Retinal pigment epithelial cell (primary cell): ENCODE results near the gene APP.
"Not testable (repeated sequence)": the region's sequence is repeated elsewhere in the genome, so short reads cannot be mapped to it uniquely, and the experiment has no call there.

ENCODE experiments used
- DNase-seq: peaks from one replicate; pipeline ENCODE4 v3.0.0-alpha.2; 2010; ENCODE audit warnings: low read depth
- H3K4me3 ChIP-seq: 2 replicates; pipeline ENCODE4 v1.5.1; 2011; ENCODE audit warnings: mild to moderate bottlenecking, low read length, control low read depth, moderate library complexity
- CTCF ChIP-seq: conservative IDR thresholded peaks from 2 replicates; pipeline ENCODE4 v1.5.1; 2011; ENCODE audit warnings: low read depth, low read length, control low read depth, inconsistent platforms

APP gene

GRCh38 chr21:26140164-26140579 lies 30.4 kb downstream of the APP start:
- no peak overlapping the region for H3K4me3 ChIP-seq
- peak; percentile 97 for DNase-seq
- no peak for TF ChIP-seq CTCF

GRCh38 chr21:26138615-26139257 lies 31.8 kb downstream of the APP start:
- no peak for TF ChIP-seq CTCF
- no peak overlapping the region for H3K4me3 ChIP-seq
- DNase-seq, result no peak

- no peak for DNase-seq
- no peak overlapping the region for H3K4me3 ChIP-seq
- TF ChIP-seq CTCF, result no peak
Measured at GRCh38 chr21:26137379-26138060, 33.0 kb downstream of the APP start.

- TF ChIP-seq CTCF, result no peak
- no peak for DNase-seq
Measured at GRCh38 chr21:26136671-26137070, 33.9 kb downstream of the APP start.

GRCh38 chr21:26135520-26135919 lies 35.0 kb downstream of the APP start:
- DNase-seq, result no peak
- H3K4me3 ChIP-seq, result no peak overlapping the region
- TF ChIP-seq CTCF, result no peak

More at GRCh38 chr21:26136671-26137070, 33.9 kb downstream of the APP start:
- H3K4me3 ChIP-seq, result no peak overlapping the region

GRCh38 chr21:26131554-26131953 lies 39.0 kb downstream of the APP start:
- H3K4me3 ChIP-seq, result no peak overlapping the region

GRCh38 chr21:26131053-26131452 lies 39.5 kb downstream of the APP start:
- not testable (repeated sequence) for H3K4me3 ChIP-seq, DNase-seq

More at GRCh38 chr21:26131554-26131953, 39.0 kb downstream of the APP start:
- DNase-seq, result no peak
- no peak for TF ChIP-seq CTCF
